ENCODE measurements around the gene HHATL. TPM values are rescaled to one million over a fixed set of nuclear protein-coding genes. Genes with fewer than 3 reads are reported as not detected.
A peak's percentile ranks its signal among the peaks of the same experiment; 100 is the strongest.

HHATL gene
- total and polyA plus RNA-seq, 7 donors, result 37.0 to 276 (median 166) TPM

DNA sequence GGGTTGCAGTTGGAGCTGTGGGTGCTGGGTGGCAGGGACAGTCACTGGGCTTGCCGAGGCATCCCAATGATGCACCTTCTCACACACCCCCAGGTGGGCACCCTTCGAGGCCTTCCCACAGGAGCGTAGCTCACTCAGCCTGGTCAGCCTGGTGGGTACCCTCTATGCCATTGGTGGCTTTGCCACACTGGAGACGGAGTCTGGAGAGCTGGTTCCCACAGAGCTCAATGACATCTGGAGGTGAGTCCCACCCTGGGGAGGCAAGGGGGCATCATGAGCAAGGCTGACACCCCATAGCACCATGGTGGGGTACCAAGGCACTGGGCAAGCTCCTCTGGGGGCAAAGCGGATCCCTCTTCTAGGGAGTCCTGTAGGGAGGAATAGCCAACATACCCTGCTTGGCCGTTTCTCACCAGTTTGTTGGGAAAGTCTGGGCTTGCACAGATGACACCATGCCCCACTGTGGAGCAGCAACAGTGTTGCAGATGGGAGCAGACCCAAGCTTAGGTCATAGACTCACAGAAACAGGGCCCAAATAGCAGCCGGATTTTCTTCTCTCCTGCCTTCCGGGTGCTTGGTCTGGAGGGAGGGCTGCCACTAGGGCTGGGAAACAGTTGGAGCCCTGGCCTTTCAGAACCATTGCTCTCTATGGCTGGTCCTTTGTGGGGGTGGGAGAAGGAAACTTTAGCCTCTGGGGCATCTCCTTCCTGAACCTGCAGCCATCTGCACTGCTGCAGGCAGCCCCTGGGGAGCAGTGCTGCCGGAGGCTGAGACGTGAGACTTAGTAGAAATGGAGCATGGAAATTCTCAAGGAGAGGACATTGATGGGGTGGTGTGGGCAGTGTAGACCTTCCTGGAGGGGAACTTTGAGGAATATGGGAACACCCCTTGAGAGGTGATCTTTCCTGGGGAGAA, 11.6 kb downstream of the HHATL start:
- DNase-seq, result peak in 1 of 2 donors; percentile 43
- Histone ChIP-seq H3K27me3 (ENCODE audit: insufficient read depth in 3 of 3, low read length in 2 of 3) (no peaks in the 10 kb centered on the region), H3K4me1 (peaks cover 25% of the 10 kb centered on the region), H3K9me3 (no peaks in the 10 kb centered on the region), H3K4me3 (no peak overlapping the region), H3K36me3 (ENCODE audit: insufficient read depth in 1 of 2, low read depth in 1 of 2) (peaks cover 0 to 35% of the 10 kb centered on the region in 2 donors), H3K27ac (peak overlapping the region; percentile 100)
- intact Hi-C loops (cut with DNase I), result no loop called here
- TF ChIP-seq, protein P1, sequence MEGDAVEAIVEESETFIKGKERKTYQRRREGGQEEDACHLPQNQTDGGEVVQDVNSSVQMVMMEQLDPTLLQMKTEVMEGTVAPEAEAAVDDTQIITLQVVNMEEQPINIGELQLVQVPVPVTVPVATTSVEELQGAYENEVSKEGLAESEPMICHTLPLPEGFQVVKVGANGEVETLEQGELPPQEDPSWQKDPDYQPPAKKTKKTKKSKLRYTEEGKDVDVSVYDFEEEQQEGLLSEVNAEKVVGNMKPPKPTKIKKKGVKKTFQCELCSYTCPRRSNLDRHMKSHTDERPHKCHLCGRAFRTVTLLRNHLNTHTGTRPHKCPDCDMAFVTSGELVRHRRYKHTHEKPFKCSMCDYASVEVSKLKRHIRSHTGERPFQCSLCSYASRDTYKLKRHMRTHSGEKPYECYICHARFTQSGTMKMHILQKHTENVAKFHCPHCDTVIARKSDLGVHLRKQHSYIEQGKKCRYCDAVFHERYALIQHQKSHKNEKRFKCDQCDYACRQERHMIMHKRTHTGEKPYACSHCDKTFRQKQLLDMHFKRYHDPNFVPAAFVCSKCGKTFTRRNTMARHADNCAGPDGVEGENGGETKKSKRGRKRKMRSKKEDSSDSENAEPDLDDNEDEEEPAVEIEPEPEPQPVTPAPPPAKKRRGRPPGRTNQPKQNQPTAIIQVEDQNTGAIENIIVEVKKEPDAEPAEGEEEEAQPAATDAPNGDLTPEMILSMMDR (IDR thresholded peaks at IDR 0.05), result no peak
- 56 to 69% (median 56%) methylated on average over 10 of the region's 10 CpGs for WGBS, 3 donors
- peak in 1 of 4 donors; percentile 6 for ATAC-seq

GRCh38 chr3:42690191-42690590, 12.4 kb downstream of the HHATL start:
- Histone ChIP-seq H3K4me3 (no peak overlapping the region), H3K36me3 (ENCODE audit: insufficient read depth in 1 of 2, low read depth in 1 of 2) (peaks cover 0 to 35% of the 10 kb centered on the region in 2 donors), H3K4me1 (peaks cover 30% of the 10 kb centered on the region), H3K9me3 (no peaks in the 10 kb centered on the region), H3K27ac (peak overlapping the region; percentile 98), H3K27me3 (ENCODE audit: insufficient read depth in 3 of 3, low read length in 2 of 3) (no peaks in the 10 kb centered on the region)
- intact Hi-C loops (cut with DNase I), result no loop called here
- ATAC-seq, result no peak
- 74 to 77% (median 77%) methylated on average over 7 of the region's 7 CpGs for WGBS, 3 donors
- TF ChIP-seq, protein P1 (IDR thresholded peaks at IDR 0.05), result no peak
- peak in 1 of 2 donors; percentile 40 for DNase-seq

GRCh38 chr3:42689421-42690014, 13.1 kb downstream of the HHATL start:
- DNase-seq, result no peak
- peak overlapping the region; percentile 71 for H3K4me3 ChIP-seq
- WGBS, 3 donors, result 59 to 76% (median 72%) methylated on average over 9 of the region's 9 CpGs

GRCh38 chr3:42688487-42689420, 13.8 kb downstream of the HHATL start:
- H3K27ac ChIP-seq, result peak overlapping the region; percentile 98
- DNase-seq, result peak in 1 of 2 donors; percentile 57
- peak overlapping the region; percentile 71 for H3K4me3 ChIP-seq
- H3K36me3 ChIP-seq (ENCODE audit: insufficient read depth in 1 of 2, low read depth in 1 of 2), result peaks cover 0 to 35% of the 10 kb centered on the region in 2 donors
- ATAC-seq, result no peak
- H3K4me1 ChIP-seq, result peaks cover 40% of the 10 kb centered on the region
- TF ChIP-seq, protein P1 (IDR thresholded peaks at IDR 0.05), result no peak
- no peaks in the 10 kb centered on the region for H3K9me3 ChIP-seq
- no peaks in the 10 kb centered on the region for H3K27me3 ChIP-seq (ENCODE audit: insufficient read depth in 3 of 3, low read length in 2 of 3)
- 68 to 74% (median 70%) methylated on average over 19 to 22 of the region's 22 CpGs for WGBS, 3 donors
- intact Hi-C loops (cut with DNase I), result no loop called here

More at GRCh38 chr3:42689421-42690014, 13.1 kb downstream of the HHATL start:
- intact Hi-C loops (cut with DNase I), result no loop called here
- Histone ChIP-seq H3K27me3 (ENCODE audit: insufficient read depth in 3 of 3, low read length in 2 of 3) (no peaks in the 10 kb centered on the region), H3K9me3 (no peaks in the 10 kb centered on the region), H3K4me1 (peaks cover 37% of the 10 kb centered on the region), H3K36me3 (ENCODE audit: insufficient read depth in 1 of 2, low read depth in 1 of 2) (peaks cover 0 to 35% of the 10 kb centered on the region in 2 donors), H3K27ac (peak overlapping the region; percentile 98)
- TF ChIP-seq, protein P1 (IDR thresholded peaks at IDR 0.05), result no peak
- no peak for ATAC-seq

Data from psoas muscle (tissue), 8 donors.